Measurements from ENCODE around the gene GLS. TPM values are rescaled to one million over a fixed set of nuclear protein-coding genes. Genes with fewer than 3 reads are reported as not detected.

The GLS gene
- total RNA-seq, 2 donors from 2014 or later: 50.5 to 72.3 TPM

DNA sequence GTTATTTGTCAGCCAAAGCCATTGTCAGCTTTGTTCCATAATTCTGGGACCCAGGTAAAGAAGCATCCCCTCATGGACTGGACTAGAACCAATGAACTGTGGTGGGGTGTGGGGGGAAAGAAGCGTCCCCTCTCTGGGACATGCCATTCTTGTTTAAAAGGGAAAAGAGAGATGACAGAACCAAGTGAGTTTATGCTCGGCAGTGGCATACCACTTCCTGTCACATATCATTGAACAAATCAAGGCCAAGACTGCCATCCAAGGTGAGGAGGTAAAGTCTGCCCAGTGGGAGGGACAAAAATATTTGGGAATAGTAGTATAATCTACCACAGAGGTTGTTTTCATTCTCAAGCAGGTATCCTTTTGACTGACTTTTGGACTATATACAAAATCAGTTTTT, 4.7 kb upstream of the GLS start:
- intact Hi-C loops (cut with DNase I): no loop called here
- Histone ChIP-seq H3K4me3 (no peak overlapping the region), H3K36me3 (no peaks in the 10 kb centered on the region), H3K4me1 (no peaks in the 10 kb centered on the region), H3K9ac (ENCODE audit: low read depth in 2 of 2, low read length in 2 of 2) (no peak overlapping the region), H3K9me3 (no peaks in the 10 kb centered on the region), H3K27ac (no peak overlapping the region), H3K27me3 (no peaks in the 10 kb centered on the region)
- DNase-seq: no peak
- TF ChIP-seq, protein P1, sequence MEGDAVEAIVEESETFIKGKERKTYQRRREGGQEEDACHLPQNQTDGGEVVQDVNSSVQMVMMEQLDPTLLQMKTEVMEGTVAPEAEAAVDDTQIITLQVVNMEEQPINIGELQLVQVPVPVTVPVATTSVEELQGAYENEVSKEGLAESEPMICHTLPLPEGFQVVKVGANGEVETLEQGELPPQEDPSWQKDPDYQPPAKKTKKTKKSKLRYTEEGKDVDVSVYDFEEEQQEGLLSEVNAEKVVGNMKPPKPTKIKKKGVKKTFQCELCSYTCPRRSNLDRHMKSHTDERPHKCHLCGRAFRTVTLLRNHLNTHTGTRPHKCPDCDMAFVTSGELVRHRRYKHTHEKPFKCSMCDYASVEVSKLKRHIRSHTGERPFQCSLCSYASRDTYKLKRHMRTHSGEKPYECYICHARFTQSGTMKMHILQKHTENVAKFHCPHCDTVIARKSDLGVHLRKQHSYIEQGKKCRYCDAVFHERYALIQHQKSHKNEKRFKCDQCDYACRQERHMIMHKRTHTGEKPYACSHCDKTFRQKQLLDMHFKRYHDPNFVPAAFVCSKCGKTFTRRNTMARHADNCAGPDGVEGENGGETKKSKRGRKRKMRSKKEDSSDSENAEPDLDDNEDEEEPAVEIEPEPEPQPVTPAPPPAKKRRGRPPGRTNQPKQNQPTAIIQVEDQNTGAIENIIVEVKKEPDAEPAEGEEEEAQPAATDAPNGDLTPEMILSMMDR (IDR thresholded peaks at IDR 0.05): no peak

DNA sequence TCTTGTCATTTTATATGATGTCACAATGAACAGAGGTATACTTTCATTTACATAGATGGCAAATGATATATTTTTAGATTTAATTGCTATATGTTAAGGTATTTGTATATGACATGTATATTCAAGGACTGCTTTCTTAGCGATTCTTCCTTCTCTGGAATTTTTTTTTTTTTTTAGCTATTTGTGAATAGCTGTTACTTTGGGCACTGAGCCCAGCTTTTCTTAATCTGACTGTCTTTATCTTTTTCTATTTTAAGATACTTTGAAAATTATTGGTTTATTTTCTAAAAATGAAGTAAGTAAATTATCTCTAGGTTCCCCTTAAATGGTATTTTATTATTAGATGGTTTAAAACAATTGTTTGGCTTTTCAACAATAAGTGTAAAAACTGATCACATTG, 4.0 kb upstream of the GLS start:
- Histone ChIP-seq H3K4me1 (no peaks in the 10 kb centered on the region), H3K9me3 (no peaks in the 10 kb centered on the region), H3K27ac (no peak overlapping the region), H3K4me3 (no peak overlapping the region), H3K9ac (ENCODE audit: low read depth in 2 of 2, low read length in 2 of 2) (no peak overlapping the region), H3K36me3 (no peaks in the 10 kb centered on the region), H3K27me3 (no peaks in the 10 kb centered on the region)
- intact Hi-C loops (cut with DNase I): no loop called here
- TF ChIP-seq, protein P1 (IDR thresholded peaks at IDR 0.05): no peak
- DNase-seq: no peak

DNA sequence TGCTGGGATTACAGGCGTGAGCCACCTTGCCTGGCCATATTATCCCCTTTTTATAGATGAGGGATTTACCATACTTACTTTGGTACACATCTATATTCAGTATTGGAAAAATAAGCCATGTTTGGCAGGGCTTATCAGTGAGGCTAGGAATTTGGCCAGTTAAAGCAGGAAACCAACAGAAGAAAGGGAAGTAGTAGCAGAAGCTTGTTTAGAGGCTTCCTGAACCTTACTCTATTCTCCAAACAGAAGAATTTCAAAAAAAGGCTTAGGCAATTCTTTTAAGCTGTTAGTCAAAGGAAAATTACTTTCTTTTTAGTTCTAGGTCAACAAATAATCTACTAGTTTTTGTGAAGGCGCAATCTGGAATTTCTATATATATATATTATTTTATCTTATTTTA, 3.2 kb upstream of the GLS start:
- Histone ChIP-seq H3K9me3 (no peaks in the 10 kb centered on the region), H3K4me3 (no peak overlapping the region), H3K36me3 (no peaks in the 10 kb centered on the region), H3K27me3 (no peaks in the 10 kb centered on the region), H3K4me1 (no peaks in the 10 kb centered on the region), H3K27ac (no peak overlapping the region), H3K9ac (ENCODE audit: low read depth in 2 of 2, low read length in 2 of 2) (no peak overlapping the region)
- intact Hi-C loops (cut with DNase I): no loop called here
- TF ChIP-seq, protein P1 (IDR thresholded peaks at IDR 0.05): no peak
- no peak for DNase-seq

DNA sequence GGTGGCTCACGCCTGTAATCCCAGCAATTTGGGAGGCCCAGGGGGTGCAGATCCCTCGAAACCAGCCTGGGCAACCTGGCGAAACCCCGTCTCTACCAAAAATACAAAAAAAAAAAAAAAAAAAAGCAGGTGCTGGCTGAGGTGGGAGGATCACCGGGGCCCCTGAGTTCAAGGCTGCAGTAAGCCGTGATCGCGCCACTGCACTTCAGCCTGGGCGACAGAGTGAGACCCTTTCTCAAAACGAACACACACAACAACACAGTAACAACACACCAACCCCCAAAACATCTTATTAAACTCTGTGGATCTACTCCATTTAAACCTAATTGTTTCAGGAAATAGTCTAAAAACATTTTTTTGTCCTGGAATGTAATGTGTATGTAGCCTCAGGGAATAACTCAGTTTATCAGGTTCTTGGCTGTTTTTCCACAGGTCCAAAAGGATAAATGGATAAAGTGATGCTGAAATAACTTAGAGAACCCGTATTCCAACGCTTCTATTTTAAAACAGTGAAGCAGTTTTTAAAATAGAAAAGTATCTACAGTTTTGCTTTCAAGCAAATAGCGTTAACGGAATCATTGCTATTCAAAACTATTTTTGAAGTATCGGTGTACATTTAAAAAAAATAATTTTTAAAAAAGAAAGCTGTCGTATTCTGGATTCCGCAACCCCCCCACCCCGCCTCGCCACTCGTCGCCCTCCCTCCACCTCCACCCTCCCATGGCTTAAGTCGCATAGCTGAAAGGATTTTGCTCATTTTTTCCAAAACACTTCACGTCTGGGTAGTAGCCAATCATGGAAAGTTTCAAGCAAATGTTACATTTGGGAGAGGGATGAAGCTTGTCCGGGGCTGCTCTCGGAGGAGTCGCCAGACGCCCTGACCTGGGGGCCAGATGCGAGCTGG, 895 bp upstream of the GLS start:
- Histone ChIP-seq H3K27me3 (no peaks in the 10 kb centered on the region), H3K27ac (peak overlapping the region; percentile 99), H3K36me3 (no peaks in the 10 kb centered on the region), H3K4me3 (peak overlapping the region; percentile 95), H3K4me1 (peaks cover 4% of the 10 kb centered on the region), H3K9me3 (no peaks in the 10 kb centered on the region), H3K9ac (ENCODE audit: low read depth in 2 of 2, low read length in 2 of 2) (peak overlapping the region; percentile 84 to 96)
- no peak for DNase-seq
- intact Hi-C loops (cut with DNase I): no loop called here
- TF ChIP-seq, protein P1 (IDR thresholded peaks at IDR 0.05): no peak

DNA sequence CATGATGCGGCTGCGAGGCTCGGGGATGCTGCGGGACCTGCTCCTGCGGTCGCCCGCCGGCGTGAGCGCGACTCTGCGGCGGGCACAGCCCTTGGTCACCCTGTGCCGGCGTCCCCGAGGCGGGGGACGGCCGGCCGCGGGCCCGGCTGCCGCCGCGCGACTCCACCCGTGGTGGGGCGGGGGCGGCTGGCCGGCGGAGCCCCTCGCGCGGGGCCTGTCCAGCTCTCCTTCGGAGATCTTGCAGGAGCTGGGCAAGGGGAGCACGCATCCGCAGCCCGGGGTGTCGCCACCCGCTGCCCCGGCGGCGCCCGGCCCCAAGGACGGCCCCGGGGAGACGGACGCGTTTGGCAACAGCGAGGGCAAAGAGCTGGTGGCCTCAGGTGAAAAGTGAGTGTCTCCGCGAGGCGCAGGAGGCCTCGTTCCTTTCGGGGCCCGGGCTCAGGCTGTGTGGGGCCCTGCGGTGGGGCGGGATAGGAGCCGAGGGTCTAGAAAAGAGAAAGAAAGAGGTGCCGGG, 520 bp downstream of the GLS start:
- Histone ChIP-seq H3K9me3 (no peaks in the 10 kb centered on the region), H3K4me1 (peaks cover 4% of the 10 kb centered on the region), H3K27me3 (no peaks in the 10 kb centered on the region), H3K36me3 (no peaks in the 10 kb centered on the region), H3K4me3 (peak overlapping the region; percentile 95), H3K27ac (peak overlapping the region; percentile 99), H3K9ac (ENCODE audit: low read depth in 2 of 2, low read length in 2 of 2) (peak overlapping the region; percentile 96 to 97)
- TF ChIP-seq, protein P1 (IDR thresholded peaks at IDR 0.05): no peak
- intact Hi-C loops (cut with DNase I): no loop called here
- DNase-seq: no peak
